ENCODE measurements around the gene SEC23IP.

- TF ChIP-seq POLR2A (IDR thresholded peaks at IDR 0.05) (no peak), CTCF (IDR thresholded peaks at IDR 0.05) (no peak)
These were observed 88.6 kb downstream of the SEC23IP start for GRCh38 chr10:119980956-119981750.
